SK-N-SH (cell line): ENCODE data around the gene NUDT16.

Experiments used
- CHD2 ChIP-seq: fragments of 150-350 bp; IDR thresholded peaks from 2 replicates; pipeline ENCODE4 v1.6.1; 2018; ENCODE audit warnings: low read length; ENCODE audit not compliant: partially characterized antibody
- EZH2phosphoT487 ChIP-seq: fragments of 200-600 bp; sonication (generic); IDR thresholded peaks from 2 replicates; pipeline ENCODE4 v1.6.1; 2017; ENCODE audit warnings: low read depth, mixed run types, mild to moderate bottlenecking, antibody characterized with exemption, moderate library complexity, borderline replicate concordance
- NFIC ChIP-seq: IDR thresholded peaks from 2 replicates; pipeline ENCODE4 v1.4.0; 2012; ENCODE audit warnings: borderline replicate concordance
- RXRA ChIP-seq: IDR thresholded peaks from 2 replicates; pipeline ENCODE4 v1.4.0; 2012; ENCODE audit warnings: low read depth, mild to moderate bottlenecking, borderline replicate concordance
- SMC3 ChIP-seq: IDR thresholded peaks from 2 replicates; pipeline ENCODE4 v1.6.1; 2012; ENCODE audit warnings: low read depth, low read length, improper control_type of control experiment
- TAF1 ChIP-seq: IDR thresholded peaks from 2 replicates; pipeline ENCODE4 v1.6.1; 2012; ENCODE audit warnings: low read depth, mild to moderate bottlenecking, low read length, moderate library complexity, borderline replicate concordance
- TF ChIP-seq, protein P1 (sequence below): fragments of 200-600 bp; sonication (generic); IDR thresholded peaks from 2 replicates; pipeline ENCODE4 v1.6.1; 2017; ENCODE audit warnings: antibody characterized with exemption, mild to moderate bottlenecking, moderate library complexity
- TF ChIP-seq, protein P2 (sequence below): fragments of 150-350 bp; IDR thresholded peaks from 2 replicates; pipeline ENCODE4 v1.6.1; 2017; ENCODE audit warnings: antibody characterized with exemption, low read length, low read depth, borderline replicate concordance
- TF ChIP-seq, protein P3 (sequence below): IDR thresholded peaks from 2 replicates; pipeline ENCODE4 v1.6.1; 2012; ENCODE audit warnings: mild to moderate bottlenecking, low read depth, low read length, moderate library complexity

DNA sequence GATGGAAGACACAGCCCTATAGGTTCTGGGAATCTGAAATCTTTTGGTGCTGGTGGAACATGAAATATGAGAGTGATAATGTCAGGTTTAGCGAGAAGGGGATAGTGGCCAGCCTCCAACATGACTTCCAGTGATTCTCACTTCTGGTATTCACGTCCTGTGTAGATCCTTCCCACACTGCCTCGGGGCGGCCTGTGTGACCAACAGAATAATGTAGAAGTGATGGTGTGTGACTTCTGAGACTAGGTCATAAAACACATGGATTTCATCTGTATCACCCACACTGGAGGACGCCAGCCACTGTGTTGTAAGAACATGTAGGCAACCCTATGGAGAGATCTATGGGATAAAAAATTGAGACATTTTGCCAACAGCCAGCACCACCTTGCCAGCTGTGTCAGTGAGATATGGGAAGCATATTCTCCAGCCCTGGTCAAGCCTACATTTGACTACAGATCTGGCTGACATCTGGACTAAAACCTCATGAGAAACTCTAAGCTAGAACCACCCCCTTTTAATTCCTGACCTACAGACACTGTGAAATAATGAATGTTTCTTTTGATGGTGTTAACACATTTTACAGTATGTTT, 25.5 kb upstream of the NUDT16 start:
- TF ChIP-seq, protein P1, sequence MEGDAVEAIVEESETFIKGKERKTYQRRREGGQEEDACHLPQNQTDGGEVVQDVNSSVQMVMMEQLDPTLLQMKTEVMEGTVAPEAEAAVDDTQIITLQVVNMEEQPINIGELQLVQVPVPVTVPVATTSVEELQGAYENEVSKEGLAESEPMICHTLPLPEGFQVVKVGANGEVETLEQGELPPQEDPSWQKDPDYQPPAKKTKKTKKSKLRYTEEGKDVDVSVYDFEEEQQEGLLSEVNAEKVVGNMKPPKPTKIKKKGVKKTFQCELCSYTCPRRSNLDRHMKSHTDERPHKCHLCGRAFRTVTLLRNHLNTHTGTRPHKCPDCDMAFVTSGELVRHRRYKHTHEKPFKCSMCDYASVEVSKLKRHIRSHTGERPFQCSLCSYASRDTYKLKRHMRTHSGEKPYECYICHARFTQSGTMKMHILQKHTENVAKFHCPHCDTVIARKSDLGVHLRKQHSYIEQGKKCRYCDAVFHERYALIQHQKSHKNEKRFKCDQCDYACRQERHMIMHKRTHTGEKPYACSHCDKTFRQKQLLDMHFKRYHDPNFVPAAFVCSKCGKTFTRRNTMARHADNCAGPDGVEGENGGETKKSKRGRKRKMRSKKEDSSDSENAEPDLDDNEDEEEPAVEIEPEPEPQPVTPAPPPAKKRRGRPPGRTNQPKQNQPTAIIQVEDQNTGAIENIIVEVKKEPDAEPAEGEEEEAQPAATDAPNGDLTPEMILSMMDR, result no peak
- TF ChIP-seq RXRA (no peak), CHD2 (no peak), EZH2phosphoT487 (no peak), NFIC (no peak), TAF1 (no peak), SMC3 (no peak)
- TF ChIP-seq, protein P2, sequence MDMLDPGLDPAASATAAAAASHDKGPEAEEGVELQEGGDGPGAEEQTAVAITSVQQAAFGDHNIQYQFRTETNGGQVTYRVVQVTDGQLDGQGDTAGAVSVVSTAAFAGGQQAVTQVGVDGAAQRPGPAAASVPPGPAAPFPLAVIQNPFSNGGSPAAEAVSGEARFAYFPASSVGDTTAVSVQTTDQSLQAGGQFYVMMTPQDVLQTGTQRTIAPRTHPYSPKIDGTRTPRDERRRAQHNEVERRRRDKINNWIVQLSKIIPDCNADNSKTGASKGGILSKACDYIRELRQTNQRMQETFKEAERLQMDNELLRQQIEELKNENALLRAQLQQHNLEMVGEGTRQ, result no peak
- TF ChIP-seq, protein P3, sequence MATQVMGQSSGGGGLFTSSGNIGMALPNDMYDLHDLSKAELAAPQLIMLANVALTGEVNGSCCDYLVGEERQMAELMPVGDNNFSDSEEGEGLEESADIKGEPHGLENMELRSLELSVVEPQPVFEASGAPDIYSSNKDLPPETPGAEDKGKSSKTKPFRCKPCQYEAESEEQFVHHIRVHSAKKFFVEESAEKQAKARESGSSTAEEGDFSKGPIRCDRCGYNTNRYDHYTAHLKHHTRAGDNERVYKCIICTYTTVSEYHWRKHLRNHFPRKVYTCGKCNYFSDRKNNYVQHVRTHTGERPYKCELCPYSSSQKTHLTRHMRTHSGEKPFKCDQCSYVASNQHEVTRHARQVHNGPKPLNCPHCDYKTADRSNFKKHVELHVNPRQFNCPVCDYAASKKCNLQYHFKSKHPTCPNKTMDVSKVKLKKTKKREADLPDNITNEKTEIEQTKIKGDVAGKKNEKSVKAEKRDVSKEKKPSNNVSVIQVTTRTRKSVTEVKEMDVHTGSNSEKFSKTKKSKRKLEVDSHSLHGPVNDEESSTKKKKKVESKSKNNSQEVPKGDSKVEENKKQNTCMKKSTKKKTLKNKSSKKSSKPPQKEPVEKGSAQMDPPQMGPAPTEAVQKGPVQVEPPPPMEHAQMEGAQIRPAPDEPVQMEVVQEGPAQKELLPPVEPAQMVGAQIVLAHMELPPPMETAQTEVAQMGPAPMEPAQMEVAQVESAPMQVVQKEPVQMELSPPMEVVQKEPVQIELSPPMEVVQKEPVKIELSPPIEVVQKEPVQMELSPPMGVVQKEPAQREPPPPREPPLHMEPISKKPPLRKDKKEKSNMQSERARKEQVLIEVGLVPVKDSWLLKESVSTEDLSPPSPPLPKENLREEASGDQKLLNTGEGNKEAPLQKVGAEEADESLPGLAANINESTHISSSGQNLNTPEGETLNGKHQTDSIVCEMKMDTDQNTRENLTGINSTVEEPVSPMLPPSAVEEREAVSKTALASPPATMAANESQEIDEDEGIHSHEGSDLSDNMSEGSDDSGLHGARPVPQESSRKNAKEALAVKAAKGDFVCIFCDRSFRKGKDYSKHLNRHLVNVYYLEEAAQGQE, result no peak
